Cardiac fibroblast (primary cell): Measurements from ENCODE around the gene RBM42.

ENCODE experiments used
- DNase-seq, 2 donors: peaks; one replicate each; pipeline versions ENCODE4 v3.0.0 to v3.0.0-alpha.2; 2010; ENCODE audit warnings: low read depth in 2 of 2
- H3K4me3 ChIP-seq, 2 donors: replicated peaks in 1 of 2; 1 replicate in 1 of 2; 2 replicates in 1 of 2; pipeline ENCODE4 v1.5.1; 2011; ENCODE audit warnings: low read depth in 2 of 2, low read length in 2 of 2, mild to moderate bottlenecking in 2 of 2, moderate library complexity in 1 of 2
- CTCF ChIP-seq: IDR thresholded peaks from one replicate; pipeline ENCODE4 v1.5.1; 2011; ENCODE audit warnings: low read depth, mild to moderate bottlenecking, low read length, inconsistent platforms

RBM42 gene

GRCh38 chr19:35612224-35612558 is 16.6 kb upstream of the RBM42 start:
- peak overlapping the region; percentile 88 to 96 for H3K4me3 ChIP-seq
- DNase-seq: no peak
- TF ChIP-seq CTCF: no peak

GRCh38 chr19:35612559-35613321 is 16.1 kb upstream of the RBM42 start, which contains the start of gene HAUS5:
HAUS5 (plus strand) TSS chr19:35612735; CDS start chr19:35612795, 60 bp downstream.
- TF ChIP-seq CTCF: no peak
- DNase-seq: peak; percentile 91
- H3K4me3 ChIP-seq: peak within 1 kb of the TSS; percentile 88 to 96

GRCh38 chr19:35613574-35613973 is 15.3 kb upstream of the RBM42 start:
- TF ChIP-seq CTCF: no peak
- no peak for DNase-seq
- H3K4me3 ChIP-seq: no peak overlapping the region

GRCh38 chr19:35615036-35615435 is 13.8 kb upstream of the RBM42 start:
- no peak for TF ChIP-seq CTCF
- DNase-seq: no peak
- H3K4me3 ChIP-seq: no peak overlapping the region

GRCh38 chr19:35618857-35619256 is 10.0 kb upstream of the RBM42 start:
- no peak overlapping the region for H3K4me3 ChIP-seq
- DNase-seq: no peak
- TF ChIP-seq CTCF: no peak

GRCh38 chr19:35619290-35619923 is 9.4 kb upstream of the RBM42 start:
- no peak overlapping the region for H3K4me3 ChIP-seq
- no peak for DNase-seq
- TF ChIP-seq CTCF: no peak
